ENCODE measurements around the gene CCND1.
"Not testable (repeated sequence)": the region's sequence is repeated elsewhere in the genome, so short reads cannot be mapped to it uniquely, and the experiment has no call there.

CCND1 gene

DNA sequence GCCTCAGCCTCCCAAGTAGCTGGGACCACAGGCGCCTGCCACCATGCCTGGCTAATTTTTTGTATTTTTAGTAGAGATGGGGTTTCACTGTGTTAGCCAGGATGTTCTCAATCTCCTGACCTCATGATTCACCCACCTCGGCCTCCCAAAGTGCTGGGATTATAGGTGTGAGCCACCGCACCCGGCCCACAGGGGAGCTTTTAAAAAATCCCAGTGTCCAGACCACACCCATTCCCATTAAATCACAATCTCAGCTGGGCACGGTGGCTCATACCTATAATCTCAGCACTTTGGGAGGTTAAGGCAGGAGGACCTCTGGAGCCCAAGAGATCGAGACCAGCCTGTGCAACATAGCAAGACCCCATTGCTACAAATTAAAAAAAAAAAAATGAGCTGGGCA lies 55.0 kb downstream of the CCND1 start:
- DNase-seq, result not testable (repeated sequence)

DNA sequence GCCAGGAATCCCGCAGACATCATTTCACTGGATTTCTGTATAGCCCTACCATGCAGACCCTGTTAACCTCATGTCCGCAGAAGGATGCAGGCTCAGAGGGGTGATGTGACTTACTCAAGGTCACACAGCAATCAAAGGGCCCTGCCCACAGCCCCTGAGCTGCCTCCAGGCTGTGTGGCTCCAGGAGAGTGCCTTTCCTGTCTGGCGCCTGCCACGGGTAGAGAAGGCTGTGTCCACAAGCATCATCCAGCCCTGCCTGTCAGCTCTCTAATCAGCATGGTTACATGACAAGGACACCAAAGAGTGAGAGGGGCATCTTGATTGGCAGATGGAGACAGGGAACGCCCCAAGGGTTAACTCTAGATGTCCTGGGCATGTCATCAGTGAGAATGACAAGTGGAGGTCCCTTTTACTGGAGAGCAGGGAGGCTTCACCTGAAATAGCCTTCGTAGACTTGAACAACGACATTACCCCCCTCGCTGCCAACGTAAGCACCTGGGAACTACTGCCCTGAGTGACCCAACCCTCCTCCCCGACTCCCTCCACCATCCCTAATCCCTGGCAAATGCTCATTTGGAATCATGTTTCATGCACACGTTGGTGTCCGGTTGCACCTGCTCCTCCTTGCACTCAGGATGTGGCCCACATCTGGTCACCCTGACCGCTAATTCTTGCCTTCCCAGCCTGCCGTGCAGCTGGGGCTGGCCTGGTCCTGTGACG lies 56.0 kb downstream of the CCND1 start:
- DNase-seq, result no peak

DNA sequence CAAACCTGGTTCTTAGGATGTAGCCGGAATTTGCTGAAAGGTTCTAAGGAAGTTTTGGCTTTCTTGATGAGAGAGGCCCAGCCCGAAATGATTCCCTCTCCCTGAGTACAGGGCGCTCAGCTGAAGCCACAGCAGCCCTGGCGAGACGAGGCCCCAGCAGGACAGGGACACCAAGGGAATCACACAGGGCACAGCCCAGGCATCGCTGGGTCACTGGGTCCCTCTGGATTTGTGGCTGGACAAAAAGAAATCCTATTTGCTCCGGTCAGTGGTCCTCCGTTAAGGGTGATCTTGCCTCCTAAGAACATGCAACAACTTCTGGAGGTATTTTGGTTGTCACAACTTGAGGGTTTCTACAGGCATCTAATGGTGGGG lies 56.5 kb downstream of the CCND1 start:
- no peak for DNase-seq

DNA sequence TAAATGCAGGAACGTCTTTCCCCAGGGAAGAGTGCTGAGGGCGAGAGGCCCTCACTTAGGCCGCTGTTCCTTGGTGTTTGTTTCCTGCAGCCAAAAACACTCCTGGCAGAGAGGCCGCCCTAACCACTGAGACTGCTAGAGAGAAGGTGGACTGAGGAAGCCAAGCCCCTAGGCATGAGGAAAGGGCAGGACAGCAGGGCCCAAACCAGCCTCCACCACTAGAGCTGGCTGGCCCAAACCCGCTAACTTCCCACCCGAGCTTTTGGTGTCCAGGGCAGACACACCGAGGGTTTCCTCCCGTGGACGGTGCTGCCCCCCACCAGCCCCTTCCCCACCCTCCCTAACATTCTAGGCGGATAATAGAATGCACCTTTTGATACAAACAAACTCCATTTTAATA lies 56.9 kb downstream of the CCND1 start:
- no peak for DNase-seq

DNA sequence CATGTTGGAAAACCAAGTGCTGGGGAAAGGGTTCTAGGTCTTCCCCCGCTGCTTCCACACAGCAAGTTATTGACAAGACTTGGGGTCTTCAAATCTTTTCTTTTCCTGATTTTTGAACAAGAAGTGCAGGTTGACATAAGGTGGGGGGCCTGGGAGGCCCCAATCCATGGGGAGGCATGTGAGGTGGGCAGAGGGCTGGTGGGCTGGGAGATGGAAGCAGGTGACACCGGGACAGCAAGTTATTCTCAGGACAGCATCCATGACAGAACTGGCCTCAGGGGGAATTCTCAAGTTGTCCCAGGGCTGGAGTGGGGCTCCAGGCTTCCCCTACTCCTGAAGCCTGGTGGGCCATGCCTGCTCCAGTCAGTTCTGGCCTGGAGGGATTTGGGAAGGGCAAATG lies 57.4 kb downstream of the CCND1 start:
- no peak for DNase-seq

DNA sequence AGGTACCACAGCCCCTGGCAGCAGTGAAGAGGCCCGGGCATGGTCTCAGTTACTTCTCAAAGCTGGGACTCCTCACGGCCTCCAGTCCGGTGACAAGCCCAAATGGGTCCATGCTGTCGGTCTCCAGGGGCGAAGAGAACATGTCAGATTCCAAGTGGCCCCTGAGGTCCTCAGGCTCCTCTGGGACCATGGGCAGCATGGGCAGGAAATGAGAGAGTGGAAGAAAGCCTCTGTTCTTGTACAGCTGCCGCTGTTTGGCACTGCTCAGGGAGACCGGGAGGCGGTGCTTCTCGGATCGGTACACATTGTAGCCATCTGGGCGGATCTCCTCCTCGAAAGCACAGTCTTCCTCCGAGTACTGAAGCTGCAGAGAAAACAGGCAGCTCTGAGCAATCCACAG lies 58.3 kb downstream of the CCND1 start:
- no peak for DNase-seq

DNA sequence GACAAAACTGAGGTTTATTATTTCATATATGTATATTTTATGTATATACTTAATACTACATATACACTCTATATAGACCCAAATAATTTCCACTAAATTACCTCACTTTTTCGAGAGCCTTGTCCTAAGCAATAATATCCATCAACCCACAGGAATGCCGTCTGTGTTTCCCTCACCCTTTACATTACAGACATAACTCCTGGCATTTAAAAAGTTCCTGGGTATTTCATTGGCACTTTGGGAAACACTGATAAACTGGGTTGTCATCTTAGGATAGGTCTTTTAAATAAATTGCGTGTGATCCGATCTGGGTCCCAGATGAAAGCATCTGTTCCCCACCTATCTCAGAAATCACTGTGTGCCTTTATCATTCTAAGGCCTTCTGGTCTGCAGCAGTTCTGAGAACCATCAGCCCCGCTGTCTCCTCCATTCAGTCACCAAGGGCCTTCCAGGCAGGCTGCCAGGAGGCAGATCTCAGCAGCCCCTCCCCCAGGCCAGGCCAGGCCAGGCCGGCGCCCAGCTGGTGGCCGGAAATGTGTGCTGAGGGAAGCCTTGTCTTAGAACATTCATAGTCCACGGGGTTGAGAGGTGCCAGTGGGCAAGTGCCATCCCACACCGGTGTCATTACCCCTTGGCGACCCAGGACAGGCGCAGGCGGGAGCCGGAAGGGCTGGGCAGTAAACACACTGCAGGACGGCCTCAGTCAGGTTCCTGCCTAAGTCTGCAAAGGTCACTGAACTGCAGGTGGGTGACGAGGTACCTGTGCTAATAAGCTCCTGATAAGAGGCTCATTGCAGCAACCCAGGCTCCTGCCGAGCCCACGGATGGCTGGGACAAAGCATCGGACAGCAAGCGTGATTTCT lies 59.6 kb downstream of the CCND1 start:
- no peak for DNase-seq

DNA sequence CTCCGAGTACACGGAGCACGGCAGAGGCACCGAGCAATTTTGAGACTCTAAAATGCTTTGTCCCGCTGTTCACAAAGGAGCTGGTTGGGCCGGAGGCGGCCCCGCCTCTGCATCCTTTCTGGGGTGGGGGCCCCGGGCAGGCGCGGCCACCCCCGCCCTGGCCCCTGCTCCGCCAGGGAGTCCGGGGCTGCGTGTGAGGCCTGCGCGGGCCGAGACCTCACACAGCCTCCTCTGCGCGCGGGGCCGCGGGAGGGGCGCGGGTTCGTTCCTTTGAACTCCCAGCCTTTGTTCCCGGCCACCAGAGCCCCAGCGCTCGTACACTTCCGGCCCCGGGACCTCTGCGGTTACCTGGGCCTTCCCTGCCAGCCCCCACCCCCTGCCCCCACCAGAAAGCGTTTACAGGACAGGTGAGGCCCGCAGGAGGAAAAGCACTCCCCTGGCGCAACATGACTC lies 61.3 kb downstream of the CCND1 start:
- DNase-seq, result no peak

DNA sequence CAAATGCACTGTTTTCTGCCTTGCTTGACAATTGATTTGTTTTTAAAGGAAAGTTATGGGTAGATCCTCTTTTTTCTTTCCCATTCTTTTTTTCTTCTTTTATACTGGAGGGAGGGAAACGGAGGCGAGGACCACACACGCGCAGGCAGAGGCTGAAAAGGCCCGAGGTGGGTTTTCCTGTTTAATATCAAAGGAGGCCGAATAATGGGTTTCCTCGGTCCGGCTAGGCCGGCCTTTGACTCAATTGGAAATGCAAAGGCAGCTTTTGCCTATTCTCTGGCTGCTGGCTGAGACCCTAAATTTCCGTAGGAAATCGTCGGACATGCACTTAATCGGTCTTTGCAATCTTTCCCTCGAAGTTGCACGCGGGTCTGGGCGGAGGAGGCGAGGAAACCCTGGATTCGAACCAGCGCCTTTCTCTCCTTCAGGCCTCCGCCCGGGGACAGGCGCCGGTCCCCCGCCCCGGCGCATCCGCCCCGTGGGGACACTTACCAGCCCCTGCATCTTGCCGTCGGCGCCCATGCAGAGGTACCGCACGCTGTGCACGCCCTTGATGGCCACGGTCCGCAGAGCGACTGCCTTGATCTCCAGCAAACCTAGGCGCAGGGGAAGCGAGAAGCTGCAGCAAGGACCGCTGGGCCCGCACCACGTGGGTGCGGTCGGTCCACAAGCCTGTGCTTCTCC lies 62.0 kb downstream of the CCND1 start:
- no peak for DNase-seq

DNA sequence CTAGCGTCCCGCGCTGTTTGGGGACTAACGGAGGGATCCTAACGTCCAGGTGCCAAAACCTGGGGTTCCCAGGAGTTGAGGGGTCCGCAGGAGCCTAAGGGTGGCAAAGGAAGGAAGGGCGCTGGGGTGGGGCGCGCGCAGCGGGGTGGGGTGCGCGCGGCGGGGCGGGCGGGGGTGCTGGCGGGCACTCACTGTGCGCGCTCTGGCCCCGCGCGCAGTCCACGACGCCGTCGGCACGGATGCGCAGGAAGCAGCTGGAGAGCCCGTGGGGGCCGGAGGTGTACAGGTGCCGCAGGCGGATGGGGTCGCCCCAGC lies 62.5 kb downstream of the CCND1 start:
- DNase-seq, result no peak
